Spleen (tissue), 7 donors: ENCODE results near the gene NCSTN.

Experiments used
- CTCF ChIP-seq, 11 experiments: fragments of 200-600 bp in 7 of 11; fragments of 450-650 bp in 4 of 11; sonication (generic) in 4 of 11; IDR thresholded peaks in 8 of 11; conservative IDR thresholded peaks in 3 of 11; 1 replicate in 7 of 11; 2 replicates in 4 of 11; pipeline versions ENCODE4 v1.4.0 to v1.8.0; 2016 to 2021; ENCODE audit warnings: antibody characterized with exemption in 11 of 11, inconsistent platforms in 4 of 11, mild to moderate bottlenecking in 1 of 11
- POLR2A ChIP-seq, 3 donors: fragments of 450-650 bp; IDR thresholded peaks; one replicate each; pipeline ENCODE4 v1.5.1; 2017; ENCODE audit warnings: antibody characterized with exemption in 3 of 3, mild to moderate bottlenecking in 1 of 3
- POLR2AphosphoS5 ChIP-seq, 3 donors: sonication (generic); formaldehyde crosslinking; IDR thresholded peaks; one replicate each; pipeline ENCODE4 v1.5.1; 2017; ENCODE audit warnings: antibody characterized with exemption in 3 of 3
- donor health status: DM: no; HTN: no; CAD: no; lungs with moderate emphysema.
- donor health status: DM: no; HTN: no; CAD: no.
- donor health status: DM: no; HTN: no; CAD: no.

DNA sequence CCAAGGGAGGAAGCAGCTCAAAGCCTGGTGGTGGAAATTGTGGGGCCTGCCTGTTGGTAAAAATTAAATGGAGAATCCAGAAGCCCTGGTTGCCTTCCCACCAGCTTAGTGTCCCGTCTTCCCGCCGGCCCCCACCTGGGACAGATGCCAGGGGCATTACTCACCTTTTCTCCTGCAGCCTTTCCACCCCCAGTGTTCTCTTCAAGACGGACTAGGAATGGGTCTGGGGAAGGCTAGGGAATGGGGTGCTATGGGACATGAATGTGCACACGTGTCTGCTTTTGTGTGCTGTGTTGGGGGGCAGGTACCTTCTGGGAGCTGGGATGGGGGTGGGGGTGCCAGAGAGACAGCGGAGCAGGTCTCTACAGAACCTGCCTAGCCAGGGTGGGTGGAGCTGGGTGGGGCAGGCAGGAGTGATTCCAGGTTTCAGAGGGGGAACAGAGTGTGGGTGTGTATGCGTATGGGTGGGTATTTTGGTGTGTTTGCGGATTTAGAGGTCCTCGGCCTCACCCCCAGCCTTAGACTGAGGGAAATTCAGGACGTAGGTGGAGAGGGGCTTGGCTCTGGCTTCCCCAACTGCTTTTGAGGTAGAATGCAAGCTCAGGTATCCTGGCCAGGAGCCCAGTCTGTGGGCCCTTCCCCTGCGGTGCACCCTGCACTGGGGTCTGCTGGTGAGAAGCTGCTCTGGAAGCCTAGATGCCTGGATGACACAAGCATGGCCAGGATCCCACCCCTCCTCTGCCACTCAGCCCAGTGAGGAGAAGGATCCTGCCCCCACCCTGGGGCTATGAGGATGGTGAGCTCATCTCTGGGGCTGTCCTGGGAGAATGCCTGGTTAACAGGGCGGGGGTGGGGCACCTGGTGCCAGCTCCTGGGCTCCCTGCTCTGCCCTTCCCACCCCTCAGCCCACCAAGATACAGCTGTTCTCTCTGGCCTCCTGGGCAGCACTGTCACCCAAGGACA, 64.9 kb downstream of the NCSTN start:
- TF ChIP-seq CTCF (IDR thresholded peaks at IDR 0.05 in 8 of 11, conservative IDR thresholded peaks at IDR 0.05 in 3 of 11) = no peak
- no peak for TF ChIP-seq POLR2A (IDR thresholded peaks at IDR 0.05)
- no peak for TF ChIP-seq POLR2AphosphoS5 (IDR thresholded peaks at IDR 0.05)
